Common myeloid progenitor, CD34-positive (primary cell): Measurements from ENCODE around the gene MYH7B.

Experiments
- CTCF ChIA-PET: fragments of 350-600 bp; sonication (Branson Sonifier 250); formaldehyde crosslinking; loops from one replicate; lab custom pipeline; 2021; ENCODE audit warnings: antibody characterized with exemption; lab: Charles Lee
- POLR2A ChIA-PET: fragments of 350-600 bp; sonication (Branson Sonifier 250); formaldehyde crosslinking; loops from one replicate; lab custom pipeline; 2021; ENCODE audit warnings: antibody characterized with exemption; lab: Charles Lee
- DNase-seq, 3 donors: peaks; one replicate each; pipeline versions ENCODE4 v3.0.0 to v3.0.0-alpha.2; 2013
- H3K27ac ChIP-seq, 2 experiments: 1 replicate in 1 of 2; 2 replicates in 1 of 2; pipeline ENCODE4 v1.7.0; 2013; ENCODE audit warnings: inconsistent platforms in 2 of 2, low read length in 2 of 2, mild to moderate bottlenecking in 2 of 2, low read depth in 1 of 2, moderate library complexity in 1 of 2; ENCODE audit not compliant: severe bottlenecking in 2 of 2, insufficient read depth in 1 of 2, poor library complexity in 1 of 2
- H3K27me3 ChIP-seq, 5 experiments: replicated peaks in 2 of 5; 1 replicate in 3 of 5; 2 replicates in 2 of 5; pipeline versions ENCODE4 v1.6.1 to v1.7.0; 2013; ENCODE audit warnings: low read length in 4 of 5, mild to moderate bottlenecking in 2 of 5, moderate library complexity in 2 of 5, inconsistent platforms in 1 of 5; ENCODE audit not compliant: insufficient read depth in 5 of 5, control insufficient read depth in 4 of 5
- H3K36me3 ChIP-seq, 4 experiments: 1 replicate in 2 of 4; 2 replicates in 2 of 4; pipeline versions ENCODE4 v1.6.1 to v1.7.0; 2013; ENCODE audit warnings: low read length in 3 of 4, control low read depth in 1 of 4, mild to moderate bottlenecking in 1 of 4; ENCODE audit not compliant: control insufficient read depth in 4 of 4, insufficient read depth in 4 of 4
- H3K4me1 ChIP-seq, 4 experiments: 1 replicate in 3 of 4; 2 replicates in 1 of 4; pipeline versions ENCODE4 v1.6.1 to v1.7.1; 2013; ENCODE audit warnings: low read length in 3 of 4, mild to moderate bottlenecking in 3 of 4, control low read depth in 1 of 4, inconsistent platforms in 1 of 4, moderate library complexity in 1 of 4; ENCODE audit not compliant: control insufficient read depth in 4 of 4, insufficient read depth in 4 of 4; ENCODE audit errors: control extremely low read depth in 1 of 4
- H3K4me3 ChIP-seq, 7 experiments: 1 replicate in 4 of 7; 2 replicates in 3 of 7; pipeline versions ENCODE4 v1.5.1 to v1.7.0; 2013; ENCODE audit warnings: mild to moderate bottlenecking in 7 of 7, low read length in 6 of 7, moderate library complexity in 6 of 7, inconsistent platforms in 2 of 7, low read depth in 2 of 7, control low read depth in 1 of 7; ENCODE audit not compliant: insufficient read depth in 4 of 7, control insufficient read depth in 1 of 7; ENCODE audit errors: extremely low read depth in 1 of 7
- H3K9me3 ChIP-seq, 5 experiments: 1 replicate in 4 of 5; 2 replicates in 1 of 5; pipeline versions ENCODE4 v1.6.1 to v1.7.1; 2013; ENCODE audit warnings: low read length in 4 of 5, mild to moderate bottlenecking in 2 of 5, inconsistent platforms in 1 of 5, low read depth in 1 of 5, moderate library complexity in 1 of 5; ENCODE audit not compliant: control insufficient read depth in 4 of 5, insufficient read depth in 2 of 5; ENCODE audit errors: control extremely low read depth in 1 of 5
- WGBS: methylation state at CpG from one replicate; pipeline ENCODE4 v1.1.5; 2013; ENCODE audit not compliant: insufficient coverage; 5-methylcytosine and 5-hydroxymethylcytosine counted together

Gene MYH7B

DNA sequence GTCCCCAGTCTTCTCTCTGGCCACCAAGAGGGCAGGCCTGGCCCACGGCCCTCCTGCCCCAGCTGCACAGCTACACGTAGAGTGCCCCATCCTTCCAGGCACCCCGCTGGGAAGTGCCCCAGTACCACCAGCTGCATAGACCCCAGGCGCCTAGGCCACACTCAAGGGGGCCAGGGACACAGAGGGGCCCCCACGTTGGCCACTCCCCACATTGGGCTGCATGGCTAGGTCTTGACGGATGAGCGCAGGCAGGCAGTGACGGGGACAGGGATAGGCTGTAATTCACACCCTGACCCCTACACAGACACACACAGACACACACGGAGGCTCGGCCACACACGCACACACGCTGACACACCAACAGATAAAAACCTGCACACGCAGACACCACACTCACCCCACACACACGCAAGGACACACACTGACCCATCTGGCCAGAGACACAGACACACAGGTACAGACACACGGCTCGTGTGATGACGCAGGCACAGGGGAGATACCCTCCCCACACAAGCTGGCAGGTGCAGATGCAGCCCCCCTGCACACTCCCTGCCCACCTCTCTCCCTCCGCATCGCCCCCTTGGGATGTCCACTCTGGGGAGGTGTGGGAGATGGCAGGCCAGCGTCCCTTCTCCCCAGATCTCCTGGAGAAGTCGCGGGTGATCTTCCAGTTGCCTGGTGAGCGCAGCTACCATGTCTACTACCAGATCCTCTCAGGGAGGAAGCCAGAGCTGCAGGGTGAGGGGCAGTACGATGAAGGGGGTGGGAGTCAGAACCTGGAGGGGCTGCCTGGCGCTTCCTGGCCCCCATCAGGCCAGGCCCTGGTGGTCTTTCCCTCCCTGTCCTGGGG, 30.0 kb downstream of the MYH7B start:
- Histone ChIP-seq H3K4me3 (no peak overlapping the region), H3K27ac (no peak overlapping the region), H3K4me1 (no peaks in the 10 kb centered on the region), H3K9me3 (no peaks in the 10 kb centered on the region), H3K36me3 (no peaks in the 10 kb centered on the region), H3K27me3 (peaks cover 0 to 34% (median 4%) of the 10 kb centered on the region in 5 experiments)
- no peak for DNase-seq
- WGBS: 89% methylated on average over 17 of the region's 25 CpGs
- ChIA-PET CTCF (interaction anchor here (1.0 to 1.5 kb wide), 2 partner anchors 10 to 16 kb away, joined by 3 read pairs; no protein-coding TSS in a partner anchor), POLR2A (interaction anchor here (0.6 kb wide), 2 partner anchors 347 to 1522 kb away, joined by 3 read pairs; no protein-coding TSS in a partner anchor)

DNA sequence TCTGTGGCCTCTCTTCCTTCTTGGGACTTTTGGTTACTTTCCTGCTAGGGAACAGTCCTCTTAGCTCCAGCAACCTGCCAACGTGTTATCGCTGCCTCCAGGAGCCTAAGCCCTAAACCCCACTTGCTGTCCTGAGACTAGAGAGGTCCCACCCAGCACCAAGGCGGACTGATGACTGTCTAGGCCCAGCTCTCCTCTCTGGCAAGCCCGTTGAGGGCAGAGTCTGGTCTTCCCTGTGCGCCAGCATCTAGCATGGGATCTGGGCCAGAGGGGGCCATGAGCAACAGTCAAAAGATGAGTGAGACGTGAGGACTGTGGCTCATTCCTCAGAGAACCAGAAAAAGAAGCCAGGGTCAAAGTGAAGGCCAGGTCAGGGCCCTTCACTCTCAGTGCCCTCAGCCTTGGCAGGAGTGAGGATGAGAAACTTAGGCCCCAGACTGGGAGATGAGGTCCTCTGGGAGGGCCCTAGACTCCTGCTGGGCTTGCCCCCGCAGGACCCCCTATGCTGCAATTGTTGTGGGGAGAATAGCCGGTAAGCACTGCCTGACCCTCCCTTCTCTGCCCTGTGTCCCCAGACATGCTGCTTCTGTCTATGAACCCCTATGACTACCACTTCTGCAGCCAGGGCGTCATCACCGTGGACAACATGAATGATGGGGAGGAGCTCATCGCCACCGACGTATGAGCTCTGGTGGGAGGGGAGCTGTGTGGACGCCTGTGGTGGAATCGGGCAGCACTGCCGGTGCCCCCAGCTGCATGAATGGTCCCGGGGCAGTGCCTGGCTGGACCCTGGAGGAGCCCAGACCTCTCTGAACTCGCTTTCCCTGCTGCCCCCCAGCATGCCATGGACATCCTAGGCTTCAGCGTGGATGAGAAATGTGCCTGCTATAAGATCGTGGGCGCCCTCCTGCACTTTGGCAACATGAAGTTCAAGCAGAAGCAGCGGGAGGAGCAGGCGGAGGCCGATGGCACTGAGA, 30.9 kb downstream of the MYH7B start:
- CTCF ChIA-PET: interaction anchor here (1.5 kb wide), 1 partner anchor 15 kb away, joined by 3 read pairs; no protein-coding TSS in a partner anchor
- 88% methylated on average over 17 of the region's 24 CpGs for WGBS
- H3K4me3 ChIP-seq: no peak overlapping the region

DNA sequence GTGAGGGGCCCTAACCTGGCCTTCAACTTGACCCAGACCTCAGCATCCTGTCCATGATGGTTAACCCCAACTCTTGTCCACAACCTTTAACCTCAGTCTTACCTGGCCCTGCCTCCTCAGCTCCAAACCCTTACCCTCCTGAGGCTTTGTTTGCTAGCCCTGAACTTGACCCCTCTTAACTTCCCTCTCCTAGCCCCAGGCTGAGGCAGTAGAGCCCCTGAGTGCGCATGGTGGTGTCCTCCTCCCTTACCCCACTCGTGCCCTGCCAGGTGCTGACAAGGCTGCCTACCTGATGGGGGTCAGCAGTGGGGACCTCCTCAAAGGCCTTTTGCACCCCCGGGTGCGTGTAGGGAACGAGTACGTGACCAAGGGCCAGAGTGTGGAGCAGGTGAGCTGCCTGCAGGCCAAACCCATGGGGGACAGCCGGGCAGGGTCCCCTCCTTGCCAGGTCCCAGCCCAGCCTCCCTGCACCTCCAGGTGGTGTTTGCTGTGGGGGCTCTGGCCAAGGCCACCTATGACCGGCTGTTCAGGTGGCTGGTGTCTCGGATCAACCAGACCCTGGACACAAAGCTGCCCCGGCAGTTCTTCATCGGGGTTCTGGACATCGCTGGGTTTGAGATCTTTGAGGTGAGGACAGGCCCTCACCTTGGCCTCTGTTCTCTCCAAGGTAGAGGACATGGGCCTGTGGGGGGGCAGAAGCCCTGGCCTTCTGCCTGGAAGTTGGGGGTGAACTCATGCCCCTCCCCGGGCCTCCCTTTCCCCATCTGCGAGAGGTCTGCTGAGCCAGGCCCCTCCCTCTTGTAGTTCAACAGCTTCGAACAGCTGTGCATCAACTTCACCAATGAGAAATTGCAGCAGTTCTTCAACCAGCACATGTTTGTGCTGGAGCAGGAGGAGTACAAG, 31.9 kb downstream of the MYH7B start:
- DNase-seq: no peak
- Histone ChIP-seq H3K4me1 (no peaks in the 10 kb centered on the region), H3K9me3 (no peaks in the 10 kb centered on the region), H3K36me3 (no peaks in the 10 kb centered on the region), H3K27me3 (peaks cover 0 to 32% (median 4%) of the 10 kb centered on the region in 5 experiments), H3K4me3 (no peak overlapping the region), H3K27ac (no peak overlapping the region)
- WGBS: 92% methylated on average over 12 of the region's 15 CpGs
- ChIA-PET POLR2A (no interaction called here), CTCF (interaction anchor here (1.0 to 1.5 kb wide), 2 partner anchors 10 to 14 kb away, joined by 3 read pairs; no protein-coding TSS in a partner anchor)

More for the DNA sequence above, 30.9 kb downstream of the MYH7B start:
- POLR2A ChIA-PET: interaction anchor here (0.6 kb wide), 1 partner anchor 1523 kb away, joined by 3 read pairs; no protein-coding TSS in a partner anchor
- no peaks in the 10 kb centered on the region for H3K9me3 ChIP-seq
- no peaks in the 10 kb centered on the region for H3K4me1 ChIP-seq
- no peaks in the 10 kb centered on the region for H3K36me3 ChIP-seq
- H3K27ac ChIP-seq: no peak overlapping the region
- DNase-seq: no peak
- H3K27me3 ChIP-seq: peaks cover 0 to 34% (median 4%) of the 10 kb centered on the region in 5 experiments

DNA sequence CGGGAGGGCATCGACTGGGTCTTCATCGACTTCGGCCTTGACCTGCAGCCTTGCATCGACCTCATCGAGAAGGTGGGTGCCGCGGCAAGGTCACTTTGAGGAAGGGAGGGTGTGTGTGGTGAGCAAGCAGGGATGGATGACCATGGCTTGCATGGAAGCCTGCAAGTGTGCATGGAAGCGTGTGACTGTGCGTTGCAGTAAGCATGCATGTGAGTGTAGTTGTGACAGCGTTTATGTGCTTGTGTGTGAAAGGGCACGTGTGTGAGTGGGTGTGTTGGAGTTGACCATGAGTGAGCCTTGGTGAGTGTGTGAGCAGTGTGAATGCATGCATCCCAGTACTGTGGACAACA, 32.5 kb downstream of the MYH7B start:
- ChIA-PET POLR2A (no interaction called here), CTCF (interaction anchor here (1.0 kb wide), 1 partner anchor 10 kb away, joined by 3 read pairs; no protein-coding TSS in a partner anchor)
- H3K4me1 ChIP-seq: no peaks in the 10 kb centered on the region
- no peaks in the 10 kb centered on the region for H3K9me3 ChIP-seq
- no peak for DNase-seq
- H3K4me3 ChIP-seq: no peak overlapping the region
- WGBS: 96% methylated on average over 12 of the region's 12 CpGs
- no peak overlapping the region for H3K27ac ChIP-seq
- peaks cover 0 to 3% (median 0%) of the 10 kb centered on the region in 4 experiments for H3K36me3 ChIP-seq
- H3K27me3 ChIP-seq: peaks cover 0 to 26% (median 4%) of the 10 kb centered on the region in 5 experiments

DNA sequence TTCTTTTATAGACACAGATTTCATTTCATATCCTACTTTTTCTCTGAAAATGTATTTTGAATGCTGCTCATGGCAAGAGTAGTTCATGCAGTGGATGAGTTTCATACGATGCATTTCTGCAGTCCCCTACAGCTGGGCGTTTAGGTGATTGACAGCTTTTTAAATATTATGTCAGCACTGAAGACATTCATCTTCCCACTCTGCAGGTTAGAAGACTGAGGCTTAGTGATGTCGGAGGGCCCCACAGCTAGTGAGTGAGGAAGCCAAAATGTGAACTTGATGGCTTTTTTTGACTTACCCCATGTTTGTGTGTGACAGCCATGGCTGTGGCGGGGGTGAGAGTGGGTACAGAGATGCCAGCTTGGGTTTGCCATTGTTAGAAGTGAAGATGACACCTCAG, 33.5 kb downstream of the MYH7B start:
- H3K9me3 ChIP-seq: no peaks in the 10 kb centered on the region
- CTCF ChIA-PET: interaction anchor here (1.1 kb wide), 1 partner anchor 27 kb away, joined by 3 read pairs; no protein-coding TSS in a partner anchor
- no peak for DNase-seq
- no peaks in the 10 kb centered on the region for H3K4me1 ChIP-seq
- no peak overlapping the region for H3K27ac ChIP-seq
- peaks cover 0 to 17% (median 0%) of the 10 kb centered on the region in 5 experiments for H3K27me3 ChIP-seq
- H3K36me3 ChIP-seq: peaks cover 2 to 13% (median 5%) of the 10 kb centered on the region in 4 experiments
- H3K4me3 ChIP-seq: no peak overlapping the region
- WGBS: 85% methylated on average over 3 of the region's 4 CpGs
- POLR2A ChIA-PET: interaction anchor here (0.7 to 0.8 kb wide), 2 partner anchors 12 to 147 kb away, joined by 3 to 14 read pairs; no protein-coding TSS in a partner anchor

DNA sequence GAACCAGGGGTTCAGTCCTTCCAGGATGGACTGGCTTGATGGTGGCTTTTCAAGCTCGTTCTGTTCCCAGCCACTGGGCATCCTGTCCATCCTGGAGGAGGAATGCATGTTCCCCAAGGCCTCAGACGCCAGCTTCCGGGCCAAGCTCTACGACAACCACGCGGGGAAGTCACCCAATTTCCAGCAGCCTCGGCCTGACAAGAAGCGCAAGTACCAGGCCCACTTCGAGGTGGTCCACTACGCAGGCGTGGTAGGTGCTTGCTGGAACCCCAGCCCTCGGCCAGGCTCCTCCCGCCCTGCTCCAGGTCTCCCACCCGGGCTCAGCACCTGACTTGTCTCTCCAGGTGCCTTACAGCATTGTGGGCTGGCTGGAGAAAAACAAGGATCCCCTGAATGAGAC, 34.0 kb downstream of the MYH7B start:
- WGBS: 88% methylated on average over 14 of the region's 14 CpGs
- CTCF ChIA-PET: interaction anchor here (1.1 kb wide), 1 partner anchor 27 kb away, joined by 3 read pairs; no protein-coding TSS in a partner anchor

More for the DNA sequence above, 34.0 kb downstream of the MYH7B start:
- Histone ChIP-seq H3K36me3 (peaks cover 3 to 17% (median 8%) of the 10 kb centered on the region in 4 experiments), H3K9me3 (no peaks in the 10 kb centered on the region), H3K27me3 (peaks cover 0 to 13% (median 0%) of the 10 kb centered on the region in 5 experiments), H3K4me1 (no peaks in the 10 kb centered on the region), H3K27ac (no peak overlapping the region), H3K4me3 (no peak overlapping the region)
- POLR2A ChIA-PET: no interaction called here
- no peak for DNase-seq
